Keratinocyte (primary cell): Measurements from ENCODE around the gene SPTAN1.

Experiments
- EZH2 ChIP-seq: IDR thresholded peaks from one replicate; pipeline ENCODE4 v1.6.1; 2012; ENCODE audit warnings: inconsistent platforms, mild to moderate bottlenecking, low read length, moderate library complexity
- TF ChIP-seq, protein P1 (sequence below), 3 experiments: IDR thresholded peaks in 1 of 3; conservative IDR thresholded peaks in 1 of 3; optimal IDR thresholded peaks in 1 of 3; 2 replicates in 2 of 3; 3 replicates in 1 of 3; pipeline versions ENCODE3 to v1.5.1; 2011; ENCODE audit warnings: low read length in 3 of 3, mild to moderate bottlenecking in 3 of 3, moderate library complexity in 2 of 3, control low read depth in 1 of 3, inconsistent platforms in 1 of 3; ENCODE audit not compliant: insufficient read depth in 2 of 3; ENCODE audit errors: extremely low read depth in 1 of 3

GRCh38 chr9:128521956-128522355 is 30.4 kb upstream of the SPTAN1 start:
- TF ChIP-seq, protein P1, sequence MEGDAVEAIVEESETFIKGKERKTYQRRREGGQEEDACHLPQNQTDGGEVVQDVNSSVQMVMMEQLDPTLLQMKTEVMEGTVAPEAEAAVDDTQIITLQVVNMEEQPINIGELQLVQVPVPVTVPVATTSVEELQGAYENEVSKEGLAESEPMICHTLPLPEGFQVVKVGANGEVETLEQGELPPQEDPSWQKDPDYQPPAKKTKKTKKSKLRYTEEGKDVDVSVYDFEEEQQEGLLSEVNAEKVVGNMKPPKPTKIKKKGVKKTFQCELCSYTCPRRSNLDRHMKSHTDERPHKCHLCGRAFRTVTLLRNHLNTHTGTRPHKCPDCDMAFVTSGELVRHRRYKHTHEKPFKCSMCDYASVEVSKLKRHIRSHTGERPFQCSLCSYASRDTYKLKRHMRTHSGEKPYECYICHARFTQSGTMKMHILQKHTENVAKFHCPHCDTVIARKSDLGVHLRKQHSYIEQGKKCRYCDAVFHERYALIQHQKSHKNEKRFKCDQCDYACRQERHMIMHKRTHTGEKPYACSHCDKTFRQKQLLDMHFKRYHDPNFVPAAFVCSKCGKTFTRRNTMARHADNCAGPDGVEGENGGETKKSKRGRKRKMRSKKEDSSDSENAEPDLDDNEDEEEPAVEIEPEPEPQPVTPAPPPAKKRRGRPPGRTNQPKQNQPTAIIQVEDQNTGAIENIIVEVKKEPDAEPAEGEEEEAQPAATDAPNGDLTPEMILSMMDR (optimal IDR thresholded peaks at IDR 0.05 in 1 of 3, IDR thresholded peaks at IDR 0.05 in 1 of 3, conservative IDR thresholded peaks at IDR 0.05 in 1 of 3; ENCODE audit: extremely low read depth in 1 of 3, insufficient read depth in 2 of 3, low read length in 3 of 3): no peak
- no peak for TF ChIP-seq EZH2
